Measurements from ENCODE around the gene ATP8A2. TPM values are rescaled to one million over a fixed set of nuclear protein-coding genes. Genes with fewer than 3 reads are reported as not detected.

The ATP8A2 gene
- total RNA-seq, 2 donors from 2014 or later: 0.23 to 6.1 TPM

DNA sequence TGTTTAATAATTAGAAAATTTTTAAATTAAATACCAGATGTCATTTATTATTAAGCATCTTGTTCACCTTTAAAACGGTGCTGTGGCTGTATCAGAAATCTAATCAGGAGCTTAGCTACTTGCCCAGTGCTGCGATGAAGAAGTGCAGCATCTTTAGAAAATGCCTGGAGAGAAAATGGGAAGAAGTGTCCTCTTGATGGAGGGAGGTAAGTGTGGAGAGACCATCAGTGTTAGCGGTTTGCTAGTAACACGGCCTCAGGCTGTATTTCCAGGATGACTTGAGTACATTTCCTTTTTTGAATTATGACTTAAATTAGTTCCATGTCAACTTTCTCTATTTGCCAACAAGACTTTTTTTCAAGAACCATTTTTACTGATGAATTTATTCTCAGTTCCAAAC lies 605.9 kb downstream of the ATP8A2 start:
- TF ChIP-seq, protein P1, sequence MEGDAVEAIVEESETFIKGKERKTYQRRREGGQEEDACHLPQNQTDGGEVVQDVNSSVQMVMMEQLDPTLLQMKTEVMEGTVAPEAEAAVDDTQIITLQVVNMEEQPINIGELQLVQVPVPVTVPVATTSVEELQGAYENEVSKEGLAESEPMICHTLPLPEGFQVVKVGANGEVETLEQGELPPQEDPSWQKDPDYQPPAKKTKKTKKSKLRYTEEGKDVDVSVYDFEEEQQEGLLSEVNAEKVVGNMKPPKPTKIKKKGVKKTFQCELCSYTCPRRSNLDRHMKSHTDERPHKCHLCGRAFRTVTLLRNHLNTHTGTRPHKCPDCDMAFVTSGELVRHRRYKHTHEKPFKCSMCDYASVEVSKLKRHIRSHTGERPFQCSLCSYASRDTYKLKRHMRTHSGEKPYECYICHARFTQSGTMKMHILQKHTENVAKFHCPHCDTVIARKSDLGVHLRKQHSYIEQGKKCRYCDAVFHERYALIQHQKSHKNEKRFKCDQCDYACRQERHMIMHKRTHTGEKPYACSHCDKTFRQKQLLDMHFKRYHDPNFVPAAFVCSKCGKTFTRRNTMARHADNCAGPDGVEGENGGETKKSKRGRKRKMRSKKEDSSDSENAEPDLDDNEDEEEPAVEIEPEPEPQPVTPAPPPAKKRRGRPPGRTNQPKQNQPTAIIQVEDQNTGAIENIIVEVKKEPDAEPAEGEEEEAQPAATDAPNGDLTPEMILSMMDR (IDR thresholded peaks at IDR 0.05): no peak
- no peak for TF ChIP-seq POLR2A (IDR thresholded peaks at IDR 0.05)
- no peak for TF ChIP-seq POLR2AphosphoS5 (IDR thresholded peaks at IDR 0.05)
- DNase-seq (ENCODE audit: low spot score): no peak
- Histone ChIP-seq H3K36me3 (no peaks in the 10 kb centered on the region), H3K4me1 (replicated peaks) (no peaks in the 10 kb centered on the region), H3K27ac (no peak overlapping the region), H3K27me3 (replicated peaks; ENCODE audit: insufficient read depth) (no peaks in the 10 kb centered on the region), H3K4me3 (no peak overlapping the region), H3K9me3 (no peaks in the 10 kb centered on the region)
- intact Hi-C loops (cut with DNase I): no loop called here
- WGBS: 67% methylated on average over 4 of the region's 4 CpGs

DNA sequence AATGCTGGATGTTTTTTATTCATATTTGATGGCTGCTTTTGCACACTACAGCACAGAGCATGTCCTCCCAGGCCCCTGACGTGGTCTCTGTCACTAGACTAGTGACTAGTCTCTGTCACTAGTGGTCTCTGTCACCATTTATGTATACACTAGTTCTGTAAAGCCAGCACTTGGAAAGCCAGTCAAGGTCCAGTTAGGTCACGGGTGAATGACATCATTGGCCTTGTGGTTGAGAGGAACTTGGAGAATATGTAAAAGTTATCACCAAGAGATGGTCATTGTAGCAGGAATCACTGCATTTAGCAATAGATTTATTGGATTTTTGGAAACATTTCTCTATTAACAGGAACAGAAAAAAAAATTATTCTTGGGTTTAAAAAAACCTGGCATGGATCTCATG lies 607.2 kb downstream of the ATP8A2 start:
- H3K9me3 ChIP-seq: no peaks in the 10 kb centered on the region
- no peak for DNase-seq (ENCODE audit: low spot score)
- no peaks in the 10 kb centered on the region for H3K4me1 ChIP-seq (replicated peaks)
- no peak overlapping the region for H3K4me3 ChIP-seq
- WGBS: 95% methylated on average over 2 of the region's 2 CpGs
- H3K27me3 ChIP-seq (replicated peaks; ENCODE audit: insufficient read depth): no peaks in the 10 kb centered on the region
- TF ChIP-seq POLR2AphosphoS5 (IDR thresholded peaks at IDR 0.05) (no peak), POLR2A (IDR thresholded peaks at IDR 0.05) (no peak)
- TF ChIP-seq, protein P1 (IDR thresholded peaks at IDR 0.05): no peak
- no peak overlapping the region for H3K27ac ChIP-seq
- H3K36me3 ChIP-seq: no peaks in the 10 kb centered on the region
- intact Hi-C loops (cut with DNase I): no loop called here

DNA sequence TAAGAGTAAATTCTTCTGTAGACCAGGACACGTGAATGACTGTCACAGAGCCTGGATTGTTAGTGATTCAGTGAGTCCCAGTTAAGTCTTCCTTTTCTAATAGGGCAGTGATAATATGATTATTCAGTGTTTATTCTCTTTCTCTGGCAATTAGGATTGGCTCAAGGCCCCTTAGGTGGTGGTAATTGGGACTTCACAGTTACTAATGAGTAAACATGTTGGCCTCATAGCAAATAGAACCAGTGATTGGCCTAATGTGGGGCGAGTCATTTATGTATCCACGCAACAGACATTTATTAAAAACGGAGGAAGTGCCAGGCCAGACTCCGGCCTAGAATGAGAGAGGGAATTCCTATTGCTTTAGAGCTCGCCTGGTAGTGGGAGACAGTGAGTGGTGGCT lies 607.6 kb downstream of the ATP8A2 start:
- no peaks in the 10 kb centered on the region for H3K27me3 ChIP-seq (replicated peaks; ENCODE audit: insufficient read depth)
- TF ChIP-seq, protein P1 (IDR thresholded peaks at IDR 0.05): no peak
- TF ChIP-seq POLR2AphosphoS5 (IDR thresholded peaks at IDR 0.05): no peak
- no peak for TF ChIP-seq POLR2A (IDR thresholded peaks at IDR 0.05)
- no peak overlapping the region for H3K27ac ChIP-seq
- intact Hi-C loops (cut with DNase I): no loop called here
- H3K9me3 ChIP-seq: no peaks in the 10 kb centered on the region
- no peaks in the 10 kb centered on the region for H3K36me3 ChIP-seq
- DNase-seq (ENCODE audit: low spot score): no peak
- no peak overlapping the region for H3K4me3 ChIP-seq
- 95% methylated on average over 6 of the region's 6 CpGs for WGBS
- H3K4me1 ChIP-seq (replicated peaks): no peaks in the 10 kb centered on the region

DNA sequence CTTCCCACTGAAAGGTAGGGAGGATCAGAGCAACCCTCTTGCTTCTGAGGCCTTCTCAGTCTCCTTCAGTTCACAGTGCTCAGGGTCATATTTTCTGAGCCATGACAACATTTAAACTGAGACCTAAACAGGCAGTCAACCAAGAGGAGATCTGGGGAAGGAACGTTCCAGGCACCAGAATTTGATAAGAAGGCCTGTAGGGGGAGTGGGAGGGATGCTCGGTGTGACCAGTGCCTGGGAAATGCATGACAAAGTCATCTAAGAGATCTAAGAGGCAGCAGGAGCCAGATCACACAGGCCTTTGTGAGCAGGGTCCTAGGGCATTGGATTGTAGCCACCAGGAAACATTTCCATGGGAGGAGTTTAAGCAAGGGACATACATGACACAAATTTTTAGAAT lies 608.5 kb downstream of the ATP8A2 start:
- H3K27me3 ChIP-seq (replicated peaks; ENCODE audit: insufficient read depth): no peaks in the 10 kb centered on the region
- H3K27ac ChIP-seq: no peak overlapping the region
- DNase-seq (ENCODE audit: low spot score): no peak
- WGBS: 60% methylated on average over 2 of the region's 2 CpGs
- no peak overlapping the region for H3K4me3 ChIP-seq
- no peaks in the 10 kb centered on the region for H3K9me3 ChIP-seq
- no peaks in the 10 kb centered on the region for H3K36me3 ChIP-seq
- TF ChIP-seq POLR2A (IDR thresholded peaks at IDR 0.05) (no peak), POLR2AphosphoS5 (IDR thresholded peaks at IDR 0.05) (no peak)
- TF ChIP-seq, protein P1 (IDR thresholded peaks at IDR 0.05): no peak
- intact Hi-C loops (cut with DNase I): no loop called here
- H3K4me1 ChIP-seq (replicated peaks): no peaks in the 10 kb centered on the region

DNA sequence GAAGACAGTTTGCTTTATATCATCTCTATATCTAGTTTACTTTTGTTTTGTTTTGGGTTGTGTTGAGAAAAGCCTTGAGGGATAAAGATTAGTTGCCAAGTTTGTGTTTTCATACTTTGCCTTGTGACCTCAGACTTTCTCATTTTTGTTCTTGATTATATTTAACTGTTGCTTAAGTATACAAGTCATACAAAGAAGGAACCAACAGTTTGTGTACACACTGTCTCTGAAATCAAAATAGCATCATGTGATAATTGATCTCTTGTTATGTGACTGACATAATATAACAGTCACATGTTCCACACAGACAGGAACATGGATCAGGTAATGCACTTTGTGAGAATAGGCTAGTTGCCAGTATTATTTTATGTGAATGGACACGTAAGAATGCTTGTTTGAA lies 609.3 kb downstream of the ATP8A2 start:
- Histone ChIP-seq H3K27me3 (replicated peaks; ENCODE audit: insufficient read depth) (no peaks in the 10 kb centered on the region), H3K9me3 (no peaks in the 10 kb centered on the region), H3K4me3 (no peak overlapping the region), H3K27ac (no peak overlapping the region), H3K4me1 (replicated peaks) (no peaks in the 10 kb centered on the region), H3K36me3 (no peaks in the 10 kb centered on the region)
- TF ChIP-seq POLR2A (IDR thresholded peaks at IDR 0.05) (no peak), POLR2AphosphoS5 (IDR thresholded peaks at IDR 0.05) (no peak)
- TF ChIP-seq, protein P1 (IDR thresholded peaks at IDR 0.05): no peak
- no peak for DNase-seq (ENCODE audit: low spot score)
- intact Hi-C loops (cut with DNase I): no loop called here
- WGBS: 22% methylated on average over 1 of the region's 1 CpG
